Tibial artery (tissue), 4 donors: ENCODE results near the gene CGN.

Source experiments
- DNase-seq, 2 donors: peaks; one replicate each; pipeline ENCODE4 v3.0.0-alpha.2; 2019
- H3K27ac ChIP-seq, 2 donors: fragments of 200-600 bp; sonication (generic) in 1 of 2; 1 replicate in 1 of 2; 2 replicates in 1 of 2; pipeline ENCODE4 v1.5.1; 2018 to 2019; ENCODE audit warnings: mild to moderate bottlenecking in 1 of 2
- H3K27me3 ChIP-seq, 2 donors: fragments of 200-600 bp; sonication (generic) in 1 of 2; one replicate each; pipeline versions ENCODE4 v1.5.1 to v1.6.0; 2016 to 2019
- H3K36me3 ChIP-seq, 3 donors: fragments of 200-600 bp; sonication (generic) in 2 of 3; one replicate each; pipeline ENCODE4 v1.5.1; 2016 to 2019; ENCODE audit warnings: mild to moderate bottlenecking in 2 of 3
- H3K4me1 ChIP-seq, 4 donors: fragments of 200-600 bp; sonication (generic) in 2 of 4; 1 replicate in 3 of 4; 2 replicates in 1 of 4; pipeline ENCODE4 v1.5.1; 2016 to 2019
- H3K4me3 ChIP-seq, 2 donors: fragments of 200-600 bp; sonication (generic) in 1 of 2; 1 replicate in 1 of 2; 2 replicates in 1 of 2; pipeline ENCODE4 v1.5.1; 2018 to 2019; ENCODE audit warnings: mild to moderate bottlenecking in 2 of 2
- H3K9me3 ChIP-seq, 3 donors: fragments of 200-600 bp; sonication (generic) in 1 of 3; one replicate each; pipeline ENCODE4 v1.5.1; 2016 to 2019
- intact Hi-C: fragments of 100-400 bp; cut with DNase I; formaldehyde crosslinking; loops from one replicate; pipeline ENCODE4 v1.15.0; 2023; ENCODE audit warnings: low total_unique reads
- TF ChIP-seq, protein P1 (sequence below), 2 experiments: fragments of 200-600 bp in 1 of 2; fragments of 450-650 bp in 1 of 2; IDR thresholded peaks; one replicate each; pipeline ENCODE4 v1.5.1; 2017 to 2019; ENCODE audit warnings: antibody characterized with exemption in 2 of 2, mild to moderate bottlenecking in 1 of 2, moderate library complexity in 1 of 2

CGN gene

DNA sequence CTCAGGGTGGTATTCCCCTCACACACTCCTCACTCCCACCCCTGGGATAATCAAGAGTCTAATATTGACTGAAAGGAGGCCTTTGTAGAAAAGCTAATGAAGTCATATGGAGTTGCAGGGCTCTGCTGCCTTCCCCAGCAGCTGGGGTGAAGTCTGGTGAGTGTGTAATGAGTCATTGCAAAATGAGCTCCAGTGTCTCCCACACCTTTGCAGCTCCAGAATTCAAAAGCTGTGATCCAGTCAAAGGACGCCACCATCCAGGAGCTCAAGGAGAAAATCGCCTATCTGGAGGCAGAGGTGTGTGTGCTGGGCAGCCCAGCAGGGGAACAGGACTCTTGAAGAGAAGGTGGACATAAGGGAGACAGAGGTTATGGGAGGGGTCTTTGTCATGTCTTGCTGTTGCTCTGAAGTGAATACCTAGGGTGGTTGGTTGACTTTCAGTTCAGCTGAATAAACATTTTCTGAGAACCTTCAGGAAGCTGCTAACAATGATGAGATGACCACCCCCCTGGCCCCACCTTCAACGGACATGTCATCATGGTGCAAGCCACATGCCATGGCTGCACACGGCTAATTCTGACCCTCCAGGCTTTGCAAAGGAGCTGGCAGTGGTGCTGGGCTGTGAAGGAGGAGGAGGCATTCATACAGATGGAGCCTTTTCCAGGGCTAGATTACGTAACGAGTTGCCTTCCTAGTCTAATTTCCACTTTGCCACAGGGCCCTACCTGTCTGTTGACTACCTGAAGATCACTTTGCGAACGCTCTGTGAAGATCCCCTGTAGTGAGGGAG is 68.4 kb downstream of the CGN start:
- TF ChIP-seq, protein P1, sequence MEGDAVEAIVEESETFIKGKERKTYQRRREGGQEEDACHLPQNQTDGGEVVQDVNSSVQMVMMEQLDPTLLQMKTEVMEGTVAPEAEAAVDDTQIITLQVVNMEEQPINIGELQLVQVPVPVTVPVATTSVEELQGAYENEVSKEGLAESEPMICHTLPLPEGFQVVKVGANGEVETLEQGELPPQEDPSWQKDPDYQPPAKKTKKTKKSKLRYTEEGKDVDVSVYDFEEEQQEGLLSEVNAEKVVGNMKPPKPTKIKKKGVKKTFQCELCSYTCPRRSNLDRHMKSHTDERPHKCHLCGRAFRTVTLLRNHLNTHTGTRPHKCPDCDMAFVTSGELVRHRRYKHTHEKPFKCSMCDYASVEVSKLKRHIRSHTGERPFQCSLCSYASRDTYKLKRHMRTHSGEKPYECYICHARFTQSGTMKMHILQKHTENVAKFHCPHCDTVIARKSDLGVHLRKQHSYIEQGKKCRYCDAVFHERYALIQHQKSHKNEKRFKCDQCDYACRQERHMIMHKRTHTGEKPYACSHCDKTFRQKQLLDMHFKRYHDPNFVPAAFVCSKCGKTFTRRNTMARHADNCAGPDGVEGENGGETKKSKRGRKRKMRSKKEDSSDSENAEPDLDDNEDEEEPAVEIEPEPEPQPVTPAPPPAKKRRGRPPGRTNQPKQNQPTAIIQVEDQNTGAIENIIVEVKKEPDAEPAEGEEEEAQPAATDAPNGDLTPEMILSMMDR (IDR thresholded peaks at IDR 0.05) = no peak
- Histone ChIP-seq H3K4me3 (no peak overlapping the region), H3K27ac (no peak overlapping the region), H3K36me3 (peaks cover 24 to 64% (median 48%) of the 10 kb centered on the region in 3 donors), H3K27me3 (no peaks in the 10 kb centered on the region), H3K9me3 (no peaks in the 10 kb centered on the region), H3K4me1 (no peaks in the 10 kb centered on the region)
- DNase-seq = no peak
- intact Hi-C loops = no loop called here

DNA sequence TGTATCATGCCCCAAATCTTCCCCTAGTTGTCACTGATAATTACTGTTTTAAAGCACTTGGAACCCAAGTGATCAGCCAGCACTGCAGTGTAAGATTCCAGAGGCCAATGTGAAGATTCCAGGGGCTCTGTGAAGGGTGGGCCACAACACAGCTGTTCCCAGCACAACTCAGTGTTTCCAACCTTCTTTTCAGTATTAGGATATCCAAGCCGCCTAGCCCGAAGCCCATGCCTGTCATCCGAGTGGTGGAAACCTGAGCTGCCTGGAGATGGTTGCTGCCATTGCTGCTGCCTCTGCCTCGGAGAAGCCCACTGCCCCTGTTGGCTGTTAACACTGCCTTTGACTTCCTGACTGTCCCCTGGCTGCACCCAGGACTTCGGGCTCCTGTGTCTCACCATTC is 70.3 kb downstream of the CGN start:
- Histone ChIP-seq H3K27me3 (no peaks in the 10 kb centered on the region), H3K27ac (no peak overlapping the region), H3K4me1 (no peaks in the 10 kb centered on the region), H3K9me3 (no peaks in the 10 kb centered on the region), H3K4me3 (no peak overlapping the region), H3K36me3 (peaks cover 23 to 46% (median 32%) of the 10 kb centered on the region in 3 donors)
- TF ChIP-seq, protein P1 (IDR thresholded peaks at IDR 0.05) = no peak
- DNase-seq = no peak
- intact Hi-C loops = no loop called here

DNA sequence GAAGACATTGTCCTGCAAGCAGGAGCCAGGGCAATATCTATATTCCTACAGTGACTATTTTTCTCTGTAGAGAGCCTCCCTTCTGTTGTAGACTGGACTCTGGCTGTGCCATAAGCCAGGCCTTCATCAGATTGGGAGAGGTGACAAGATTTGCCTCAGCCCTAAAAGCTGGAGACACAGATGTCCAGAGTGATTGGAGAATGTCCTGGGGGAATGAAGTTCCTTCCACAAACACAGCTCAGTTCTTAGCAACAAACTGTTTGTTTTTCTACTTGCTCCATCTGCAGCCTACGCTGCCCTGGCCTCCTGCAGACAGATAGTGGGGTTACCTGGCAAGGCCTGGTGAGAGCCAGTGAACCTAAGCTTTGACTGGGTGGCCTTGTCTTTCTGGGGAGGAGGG is 70.7 kb downstream of the CGN start:
- H3K4me3 ChIP-seq = no peak overlapping the region
- no peak overlapping the region for H3K27ac ChIP-seq
- H3K27me3 ChIP-seq = no peaks in the 10 kb centered on the region
- no peaks in the 10 kb centered on the region for H3K4me1 ChIP-seq
- intact Hi-C loops = no loop called here
- DNase-seq = no peak
- peaks cover 23 to 42% (median 31%) of the 10 kb centered on the region in 3 donors for H3K36me3 ChIP-seq
- TF ChIP-seq, protein P1 (IDR thresholded peaks at IDR 0.05) = no peak
- H3K9me3 ChIP-seq = no peaks in the 10 kb centered on the region

DNA sequence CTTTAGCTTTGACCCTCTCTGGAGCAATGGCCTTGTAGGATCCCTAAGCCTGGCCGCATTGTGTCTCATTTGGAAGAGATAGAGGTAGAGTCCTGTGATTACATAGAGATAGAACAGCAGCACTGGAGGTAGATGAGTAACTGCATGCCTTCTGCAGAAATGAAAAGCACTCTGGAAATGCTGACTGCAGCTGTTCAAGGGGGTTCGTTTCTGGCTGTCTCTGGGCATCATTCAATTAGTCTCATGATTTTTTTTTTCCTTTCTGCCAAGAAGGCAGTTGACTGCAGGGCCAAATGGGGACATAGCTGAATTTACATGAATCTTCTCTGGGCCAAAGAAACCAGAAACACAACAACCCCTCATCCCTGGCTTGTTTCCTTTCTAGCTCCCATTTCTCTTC is 72.6 kb downstream of the CGN start:
- Histone ChIP-seq H3K4me1 (no peaks in the 10 kb centered on the region), H3K27me3 (no peaks in the 10 kb centered on the region), H3K27ac (no peak overlapping the region), H3K4me3 (no peak overlapping the region), H3K36me3 (peaks cover 23 to 35% (median 23%) of the 10 kb centered on the region in 3 donors), H3K9me3 (no peaks in the 10 kb centered on the region)
- TF ChIP-seq, protein P1 (IDR thresholded peaks at IDR 0.05) = no peak
- DNase-seq = no peak
- intact Hi-C loops = no loop called here

DNA sequence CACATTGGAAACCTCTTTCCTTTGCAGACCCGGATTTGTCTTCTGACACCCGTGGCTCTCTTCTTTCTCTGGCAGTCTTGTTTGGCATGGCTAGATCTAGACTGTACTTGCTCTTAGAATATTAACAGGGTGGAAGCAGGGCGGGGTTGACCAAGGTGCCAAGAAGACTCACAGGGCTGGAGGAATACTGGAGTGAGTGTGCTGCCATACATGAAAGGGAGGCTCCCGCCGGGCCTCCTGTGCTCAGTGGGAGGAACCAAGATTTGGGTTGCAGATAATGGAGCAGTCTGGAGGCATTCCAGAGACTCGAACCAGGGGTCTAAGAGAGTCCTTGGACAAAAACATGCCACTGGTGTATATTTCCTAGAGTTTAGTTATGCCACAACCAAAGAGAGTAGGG is 73.1 kb downstream of the CGN start:
- Histone ChIP-seq H3K27me3 (no peaks in the 10 kb centered on the region), H3K36me3 (peaks cover 20 to 31% (median 21%) of the 10 kb centered on the region in 3 donors), H3K4me1 (no peaks in the 10 kb centered on the region), H3K9me3 (no peaks in the 10 kb centered on the region), H3K4me3 (no peak overlapping the region), H3K27ac (no peak overlapping the region)
- DNase-seq = no peak
- intact Hi-C loops = no loop called here
- TF ChIP-seq, protein P1 (IDR thresholded peaks at IDR 0.05) = no peak
